Osteoblast (primary cell): ENCODE measurements around the gene ZNF277. TPM values are rescaled to one million over a fixed set of nuclear protein-coding genes. Genes with fewer than 3 reads are reported as not detected.

Experiments used
- DNase-seq: peaks from one replicate; pipeline ENCODE4 v3.0.0; 2011; ENCODE audit warnings: low spot score, mixed read lengths; ENCODE audit not compliant: insufficient read length; ENCODE audit errors: missing footprints
- H2AFZ ChIP-seq: 2 replicates; pipeline ENCODE4 v1.6.0; 2011; ENCODE audit warnings: mild to moderate bottlenecking, low read length
- H3K27ac ChIP-seq: 2 replicates; pipeline ENCODE4 v1.5.1; 2011; ENCODE audit warnings: mild to moderate bottlenecking, low read depth, low read length, moderate library complexity
- H3K27me3 ChIP-seq: 2 replicates; pipeline ENCODE4 v1.6.0; 2012; ENCODE audit warnings: mild to moderate bottlenecking, control low read depth, inconsistent platforms, low read length, moderate library complexity; ENCODE audit not compliant: insufficient read depth
- H3K36me3 ChIP-seq: 2 replicates; pipeline ENCODE4 v1.5.1; 2011; ENCODE audit warnings: mild to moderate bottlenecking, low read length, control low read depth, moderate library complexity; ENCODE audit not compliant: insufficient read depth
- H3K4me1 ChIP-seq: 2 replicates; pipeline ENCODE4 v1.5.1; 2011; ENCODE audit warnings: mild to moderate bottlenecking, low read length, control low read depth, moderate library complexity; ENCODE audit not compliant: insufficient read depth
- H3K4me2 ChIP-seq: 2 replicates; pipeline ENCODE4 v1.6.0; 2011; ENCODE audit warnings: mild to moderate bottlenecking, low read length; ENCODE audit not compliant: insufficient read depth
- H3K4me3 ChIP-seq: fragments of 200-600 bp; sonication (generic); 3 replicates; pipeline ENCODE4 v1.5.1; 2012; ENCODE audit warnings: mild to moderate bottlenecking, low read length, inconsistent platforms; ENCODE audit not compliant: insufficient read depth
- H3K79me2 ChIP-seq: 2 replicates; pipeline ENCODE4 v1.6.0; 2012; ENCODE audit warnings: mild to moderate bottlenecking, low read length, control low read depth, inconsistent platforms; ENCODE audit not compliant: insufficient read depth
- H3K9me3 ChIP-seq: 2 replicates; pipeline ENCODE4 v1.5.1; 2011; ENCODE audit warnings: low read depth, low read length, control low read depth
- H4K20me1 ChIP-seq: 2 replicates; pipeline ENCODE4 v1.6.0; 2012; ENCODE audit warnings: mild to moderate bottlenecking, low read length, control low read depth; ENCODE audit not compliant: insufficient read depth
- CTCF ChIP-seq: IDR thresholded peaks from 2 replicates; pipeline ENCODE4 v1.5.1; 2011; ENCODE audit warnings: mild to moderate bottlenecking, low read depth, low read length, moderate library complexity; ENCODE audit errors: extremely low read depth
- total RNA-seq: library from RNA; depleted of rRNA; stranded (reverse); fragments of >200 nt; gene quantifications from 2 replicates; pipeline ENCODE4 v1.2.3, GENCODE V29; 2012

The ZNF277 gene
- total RNA-seq, 1 donor = 58.6 TPM

GRCh38 chr7:112337892-112338291, 131.4 kb downstream of the ZNF277 start:
- no peak for DNase-seq
- no peaks in the 10 kb centered on the region for H3K79me2 ChIP-seq
- no peaks in the 10 kb centered on the region for H4K20me1 ChIP-seq
- H3K9me3 ChIP-seq = no peaks in the 10 kb centered on the region
- peaks cover 5% of the 10 kb centered on the region for H3K36me3 ChIP-seq
- no peak for TF ChIP-seq CTCF
- no peak overlapping the region for H3K27ac ChIP-seq
- no peaks in the 10 kb centered on the region for H3K4me1 ChIP-seq
- H3K4me2 ChIP-seq = no peak overlapping the region
- no peaks in the 10 kb centered on the region for H3K27me3 ChIP-seq
- H3K4me3 ChIP-seq = no peak overlapping the region
- H2AFZ ChIP-seq = no peak overlapping the region

- Histone ChIP-seq H3K36me3 (peaks cover 5% of the 10 kb centered on the region), H3K27me3 (no peaks in the 10 kb centered on the region), H3K4me3 (no peak overlapping the region), H3K79me2 (no peaks in the 10 kb centered on the region), H4K20me1 (no peaks in the 10 kb centered on the region), H2AFZ (no peak overlapping the region), H3K4me2 (no peak overlapping the region), H3K27ac (no peak overlapping the region), H3K4me1 (no peaks in the 10 kb centered on the region), H3K9me3 (no peaks in the 10 kb centered on the region)
- no peak for DNase-seq
- TF ChIP-seq CTCF = no peak
Measured at GRCh38 chr7:112338786-112339185, 132.3 kb downstream of the ZNF277 start.

GRCh38 chr7:112341464-112341863, 135.0 kb downstream of the ZNF277 start:
- Histone ChIP-seq H4K20me1 (no peaks in the 10 kb centered on the region), H3K79me2 (no peaks in the 10 kb centered on the region), H3K4me2 (no peak overlapping the region), H2AFZ (no peak overlapping the region), H3K4me1 (no peaks in the 10 kb centered on the region), H3K4me3 (no peak overlapping the region), H3K27ac (no peak overlapping the region), H3K27me3 (no peaks in the 10 kb centered on the region), H3K9me3 (no peaks in the 10 kb centered on the region), H3K36me3 (peaks cover 5% of the 10 kb centered on the region)
- DNase-seq = no peak
- TF ChIP-seq CTCF = no peak

- H3K4me2 ChIP-seq = no peak overlapping the region
- H3K79me2 ChIP-seq = no peaks in the 10 kb centered on the region
- H2AFZ ChIP-seq = no peak overlapping the region
- no peak overlapping the region for H3K4me3 ChIP-seq
- no peaks in the 10 kb centered on the region for H3K9me3 ChIP-seq
- no peak for DNase-seq
- no peak overlapping the region for H3K27ac ChIP-seq
- no peaks in the 10 kb centered on the region for H3K4me1 ChIP-seq
- H3K27me3 ChIP-seq = no peaks in the 10 kb centered on the region
- H3K36me3 ChIP-seq = peaks cover 2% of the 10 kb centered on the region
- no peaks in the 10 kb centered on the region for H4K20me1 ChIP-seq
- TF ChIP-seq CTCF = no peak
Measured at GRCh38 chr7:112346381-112347060, 140.0 kb downstream of the ZNF277 start.
